Measurements from ENCODE around the gene AADACL3. TPM values are rescaled to one million over a fixed set of nuclear protein-coding genes. Genes with fewer than 3 reads are reported as not detected.

AADACL3 gene
- total and polyA plus RNA-seq, 12 donors = not detected

GRCh38 chr1:12769031-12769430, 53.1 kb downstream of the AADACL3 start:
- Histone ChIP-seq H3K4me1 (replicated peaks in 1 of 2) (no peaks in the 10 kb centered on the region), H3K27me3 (no peaks in the 10 kb centered on the region), H3K9me3 (replicated peaks in 1 of 3) (no peaks in the 10 kb centered on the region), H3K27ac (no peak overlapping the region), H3K4me3 (no peak overlapping the region), H3K36me3 (replicated peaks in 1 of 2) (no peaks in the 10 kb centered on the region)
- 0 to 80% (median 65%) methylated on average over 1 to 2 of the region's 2 CpGs for WGBS, 4 donors
- no peak for TF ChIP-seq POLR2A (IDR thresholded peaks at IDR 0.05)
- TF ChIP-seq CTCF (IDR thresholded peaks at IDR 0.05) = no peak
- intact Hi-C loops (cut with DNase I) = no loop called here
- no peak for DNase-seq

- intact Hi-C loops (cut with DNase I) = no loop called here
- Histone ChIP-seq H3K9me3 (replicated peaks in 1 of 3) (no peaks in the 10 kb centered on the region), H3K4me1 (replicated peaks in 1 of 2) (no peaks in the 10 kb centered on the region), H3K27me3 (peaks cover under 1% of the 10 kb centered on the region), H3K36me3 (replicated peaks in 1 of 2) (no peaks in the 10 kb centered on the region), H3K4me3 (no peak overlapping the region), H3K27ac (no peak overlapping the region)
- TF ChIP-seq POLR2A (IDR thresholded peaks at IDR 0.05) (no peak), CTCF (IDR thresholded peaks at IDR 0.05) (no peak)
- DNase-seq = no peak
- 42 to 56% (median 53%) methylated on average over 7 of the region's 7 CpGs for WGBS, 4 donors
These were observed 54.1 kb downstream of the AADACL3 start for GRCh38 chr1:12769976-12770505.

GRCh38 chr1:12770620-12771019, 54.7 kb downstream of the AADACL3 start:
- Histone ChIP-seq H3K27me3 (peaks cover 6% of the 10 kb centered on the region), H3K4me3 (no peak overlapping the region), H3K4me1 (replicated peaks in 1 of 2) (no peaks in the 10 kb centered on the region), H3K27ac (no peak overlapping the region), H3K9me3 (replicated peaks in 1 of 3) (no peaks in the 10 kb centered on the region), H3K36me3 (replicated peaks in 1 of 2) (no peaks in the 10 kb centered on the region)
- 83 to 91% (median 83%) methylated on average over 1 to 2 of the region's 2 CpGs; no CpG with 5 or more reads in 1 of the 4 donors for WGBS, 4 donors
- TF ChIP-seq CTCF (IDR thresholded peaks at IDR 0.05) (no peak), POLR2A (IDR thresholded peaks at IDR 0.05) (no peak)
- DNase-seq = no peak
- intact Hi-C loops (cut with DNase I) = no loop called here

- intact Hi-C loops (cut with DNase I) = no loop called here
- peaks cover 6% of the 10 kb centered on the region for H3K27me3 ChIP-seq
- no peaks in the 10 kb centered on the region for H3K4me1 ChIP-seq (replicated peaks in 1 of 2)
- DNase-seq = no peak
- H3K36me3 ChIP-seq (replicated peaks in 1 of 2) = no peaks in the 10 kb centered on the region
- WGBS, 4 donors = 62 to 80% (median 73%) methylated on average over 5 of the region's 5 CpGs
- H3K4me3 ChIP-seq = no peak overlapping the region
- no peaks in the 10 kb centered on the region for H3K9me3 ChIP-seq (replicated peaks in 1 of 3)
- TF ChIP-seq CTCF (IDR thresholded peaks at IDR 0.05) (no peak), POLR2A (IDR thresholded peaks at IDR 0.05) (no peak)
- H3K27ac ChIP-seq = no peak overlapping the region
These were observed 55.3 kb downstream of the AADACL3 start for GRCh38 chr1:12771186-12771585.
